Immature natural killer cell (primary cell): ENCODE results near the gene LMF1. TPM values are rescaled to one million over a fixed set of nuclear protein-coding genes. Genes with fewer than 3 reads are reported as not detected.

Source experiments
- DNase-seq, 3 donors: peaks; one replicate each; pipeline ENCODE4 v3.0.0; 2022; ENCODE audit warnings: mixed read lengths in 1 of 3
- H3K27ac Mint-ChIP-seq, 6 donors: one replicate each; pipeline ENCODE4 v1.8.0; 2020; ENCODE audit warnings: mixed read lengths in 6 of 6, mild to moderate bottlenecking in 5 of 6, inconsistent platforms in 4 of 6, moderate library complexity in 3 of 6
- H3K27me3 Mint-ChIP-seq, 3 donors: one replicate each; pipeline ENCODE4 v1.8.0; 2020 to 2021; ENCODE audit warnings: low read depth in 3 of 3, mild to moderate bottlenecking in 3 of 3, mixed read lengths in 3 of 3, moderate library complexity in 3 of 3, inconsistent platforms in 1 of 3
- H3K36me3 Mint-ChIP-seq, 3 donors: one replicate each; pipeline ENCODE4 v1.8.0; 2020; ENCODE audit warnings: mixed read lengths in 3 of 3, inconsistent platforms in 2 of 3, mild to moderate bottlenecking in 2 of 3
- H3K4me1 Mint-ChIP-seq, 2 donors: one replicate each; pipeline ENCODE4 v1.8.0; 2020; ENCODE audit warnings: inconsistent platforms in 2 of 2, mild to moderate bottlenecking in 2 of 2, mixed read lengths in 2 of 2, moderate library complexity in 1 of 2
- H3K4me3 Mint-ChIP-seq, 5 donors: one replicate each; pipeline ENCODE4 v1.8.0; 2020; ENCODE audit warnings: mild to moderate bottlenecking in 5 of 5, mixed read lengths in 5 of 5, inconsistent platforms in 3 of 5, moderate library complexity in 3 of 5
- H3K9me3 Mint-ChIP-seq, 6 donors: one replicate each; pipeline ENCODE4 v1.8.0; 2020; ENCODE audit warnings: mild to moderate bottlenecking in 6 of 6, mixed read lengths in 6 of 6, inconsistent platforms in 4 of 6, moderate library complexity in 3 of 6
- polyA plus RNA-seq, 3 donors: library from polyadenylated mRNA; unstranded; fragments of 300-500 nt; fragmentation: Illumina TruSeq; gene quantifications; one replicate each; pipeline ENCODE4 v1.2.3, GENCODE V29; 2021

LMF1 gene
- polyA plus RNA-seq, 3 donors from 2014 or later, result 12.2 to 15.5 (median 12.6) TPM

DNA sequence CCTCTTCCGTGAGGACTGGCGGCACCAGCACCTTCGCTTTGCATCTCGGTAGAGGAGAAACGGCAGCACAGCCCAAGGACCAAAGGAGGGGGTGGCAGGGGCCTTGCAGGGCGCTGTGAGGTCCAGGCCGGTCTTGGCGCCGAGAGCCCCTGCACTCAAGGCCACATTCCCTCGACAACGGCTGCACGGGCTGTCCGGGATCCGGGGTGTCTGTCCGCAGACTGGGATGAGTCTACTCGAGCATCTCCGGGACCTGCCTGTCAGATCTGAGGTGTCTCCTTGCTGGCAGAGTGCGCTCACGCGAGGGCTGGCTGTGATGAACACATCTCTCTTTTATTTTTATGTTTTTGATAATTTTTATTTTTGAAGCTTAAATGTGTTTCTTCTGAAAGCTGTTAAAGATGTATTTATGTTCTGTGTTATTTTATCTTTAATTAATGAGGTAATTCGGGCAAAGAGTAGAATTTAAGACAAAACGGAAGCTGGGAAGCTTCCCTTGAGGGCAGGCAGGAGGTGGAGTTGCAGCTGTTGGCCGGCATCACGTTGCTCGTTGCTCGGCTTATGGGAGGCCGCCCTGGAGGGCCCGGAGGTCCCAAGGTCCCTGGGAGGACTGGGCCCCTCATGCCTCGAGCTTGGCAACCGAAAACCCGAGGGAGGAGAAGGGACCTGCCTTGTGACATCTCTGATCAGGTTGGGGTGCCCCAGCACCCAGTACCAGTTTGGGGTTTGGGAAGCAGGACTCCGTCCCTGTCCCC is 15.0 kb upstream of the LMF1 start:
- no peak for DNase-seq
- H3K4me3 Mint-ChIP-seq, result no peak overlapping the region
- H3K27me3 Mint-ChIP-seq, result peaks cover 3 to 14% (median 3%) of the 10 kb centered on the region in 3 donors
- peaks cover 0 to 2% of the 10 kb centered on the region in 2 donors for H3K4me1 Mint-ChIP-seq
- peaks cover 0 to 1% (median 0%) of the 10 kb centered on the region in 6 donors for H3K9me3 Mint-ChIP-seq
- no peaks in the 10 kb centered on the region for H3K36me3 Mint-ChIP-seq
- H3K27ac Mint-ChIP-seq, result no peak overlapping the region

DNA sequence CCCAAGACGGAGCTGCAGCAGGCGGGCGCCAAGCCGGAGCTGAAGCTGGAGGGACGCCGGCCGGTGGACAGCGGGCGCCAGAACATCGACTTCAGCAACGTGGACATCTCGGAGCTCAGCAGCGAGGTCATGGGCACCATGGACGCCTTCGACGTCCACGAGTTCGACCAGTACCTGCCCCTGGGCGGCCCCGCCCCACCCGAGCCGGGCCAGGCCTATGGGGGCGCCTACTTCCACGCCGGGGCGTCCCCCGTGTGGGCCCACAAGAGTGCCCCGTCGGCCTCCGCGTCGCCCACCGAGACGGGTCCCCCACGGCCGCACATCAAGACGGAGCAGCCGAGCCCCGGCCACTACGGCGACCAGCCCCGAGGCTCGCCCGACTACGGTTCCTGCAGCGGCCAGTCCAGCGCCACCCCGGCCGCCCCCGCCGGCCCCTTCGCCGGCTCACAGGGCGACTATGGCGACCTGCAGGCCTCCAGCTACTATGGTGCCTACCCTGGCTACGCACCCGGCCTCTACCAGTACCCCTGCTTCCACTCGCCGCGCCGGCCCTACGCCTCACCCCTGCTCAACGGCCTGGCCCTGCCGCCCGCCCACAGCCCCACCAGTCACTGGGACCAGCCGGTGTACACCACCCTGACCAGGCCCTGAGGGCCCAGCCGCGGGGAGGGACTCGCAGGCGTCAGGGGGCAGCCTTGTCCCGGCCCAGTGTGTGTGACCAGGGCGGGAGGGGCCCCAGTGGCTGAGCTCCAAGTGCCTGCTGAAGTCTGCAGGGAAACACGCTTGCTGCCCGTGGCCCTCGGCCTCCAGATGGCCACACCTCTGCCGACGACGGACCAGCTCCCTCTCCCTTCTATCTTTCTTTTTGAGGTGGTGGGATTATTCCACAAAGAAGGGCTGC is 14.2 kb upstream of the LMF1 start:
- H3K4me3 Mint-ChIP-seq, result no peak overlapping the region
- H3K36me3 Mint-ChIP-seq, result no peaks in the 10 kb centered on the region
- no peak for DNase-seq
- H3K27ac Mint-ChIP-seq, result no peak overlapping the region
- peaks cover 3 to 14% (median 3%) of the 10 kb centered on the region in 3 donors for H3K27me3 Mint-ChIP-seq
- H3K9me3 Mint-ChIP-seq, result peaks cover 0 to 1% (median 0%) of the 10 kb centered on the region in 6 donors
- H3K4me1 Mint-ChIP-seq, result peaks cover 0 to 2% of the 10 kb centered on the region in 2 donors

DNA sequence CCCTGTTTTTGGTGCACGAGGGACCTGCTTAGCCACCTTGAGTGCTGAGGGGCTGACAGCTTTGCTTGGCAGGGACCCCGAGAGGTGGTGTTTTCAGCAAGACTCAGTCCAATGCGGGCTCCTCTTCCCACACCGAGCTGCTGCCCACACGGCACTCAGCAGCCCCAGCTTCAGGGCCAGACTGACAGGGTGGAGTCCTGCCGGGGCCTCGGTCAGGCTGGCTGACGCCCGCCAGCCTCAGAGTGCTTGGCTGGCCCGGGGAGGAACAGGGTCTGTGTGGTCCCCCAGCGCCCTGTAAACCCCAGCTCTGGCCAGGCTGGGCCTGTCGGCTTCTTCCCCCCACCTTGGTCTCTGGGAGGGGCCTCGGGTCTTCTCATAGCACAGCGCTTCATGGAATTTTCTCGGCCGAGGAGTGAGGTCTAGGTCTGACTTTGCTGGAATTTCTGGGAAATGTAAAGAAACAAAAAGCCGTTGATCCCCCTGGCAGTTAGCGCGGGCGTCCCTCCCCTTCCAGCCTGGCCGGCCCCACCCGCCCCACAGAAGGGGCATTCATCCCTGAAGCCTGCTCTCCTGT is 13.4 kb upstream of the LMF1 start:
- peaks cover 0 to 1% (median 0%) of the 10 kb centered on the region in 6 donors for H3K9me3 Mint-ChIP-seq
- peaks cover 0 to 2% of the 10 kb centered on the region in 2 donors for H3K4me1 Mint-ChIP-seq
- DNase-seq, result no peak
- peaks cover 3 to 16% (median 3%) of the 10 kb centered on the region in 3 donors for H3K27me3 Mint-ChIP-seq
- H3K36me3 Mint-ChIP-seq, result no peaks in the 10 kb centered on the region
- no peak overlapping the region for H3K27ac Mint-ChIP-seq
- no peak overlapping the region for H3K4me3 Mint-ChIP-seq

DNA sequence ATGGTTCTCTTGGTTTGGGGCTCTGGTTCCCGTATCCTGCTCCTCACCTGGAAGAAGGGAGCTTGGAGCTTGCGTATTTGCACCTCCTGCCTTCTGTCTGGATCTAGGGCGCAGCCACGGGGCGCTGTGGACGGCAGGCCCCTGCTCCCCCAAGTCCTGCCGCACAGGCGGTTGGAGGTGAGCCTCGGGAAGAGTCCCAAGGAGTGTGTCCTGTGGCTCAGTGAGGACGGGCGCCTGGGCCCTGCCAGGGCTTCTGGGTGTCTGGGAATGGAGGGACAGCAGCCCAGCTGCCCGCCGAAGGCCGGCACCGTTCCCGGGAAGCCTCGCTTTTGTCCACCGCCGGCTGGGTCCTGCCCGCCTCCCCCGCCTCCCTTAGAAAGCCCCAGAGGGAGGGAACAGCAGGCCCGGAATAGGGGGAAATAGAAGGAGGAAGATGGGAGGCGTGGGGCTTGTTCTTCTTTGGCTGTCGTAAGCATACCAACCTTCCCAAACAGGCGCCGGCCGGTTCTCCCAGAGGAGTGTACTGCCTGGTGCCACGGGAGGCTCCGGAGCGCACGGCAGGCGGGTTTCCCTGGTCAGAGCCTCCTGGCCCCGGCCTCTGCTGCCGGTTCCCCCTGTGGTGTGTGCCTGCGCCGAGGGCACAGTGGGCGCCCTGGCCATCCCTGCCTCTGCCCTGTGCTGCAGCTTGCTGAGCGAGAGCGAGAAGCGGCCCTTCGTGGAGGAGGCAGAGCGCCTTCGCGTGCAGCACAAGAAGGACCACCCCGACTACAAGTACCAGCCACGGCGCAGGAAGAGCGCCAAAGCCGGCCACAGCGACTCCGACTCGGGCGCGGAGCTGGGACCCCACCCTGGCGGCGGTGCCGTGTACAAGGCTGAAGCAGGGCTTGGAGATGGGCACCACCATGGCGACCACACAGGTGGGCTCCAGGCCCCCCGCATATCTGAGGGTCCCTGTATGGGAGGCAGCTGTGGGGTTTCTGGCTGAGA is 12.6 kb upstream of the LMF1 start:
- peak overlapping the region; percentile 49 to 62 (median 56) for H3K4me3 Mint-ChIP-seq
- H3K27ac Mint-ChIP-seq, result no peak overlapping the region
- DNase-seq, result no peak
- no peaks in the 10 kb centered on the region for H3K36me3 Mint-ChIP-seq
- H3K27me3 Mint-ChIP-seq, result peaks cover 5 to 16% (median 6%) of the 10 kb centered on the region in 3 donors
- H3K4me1 Mint-ChIP-seq, result peaks cover 0 to 2% of the 10 kb centered on the region in 2 donors
- peaks cover 0 to 1% (median 0%) of the 10 kb centered on the region in 6 donors for H3K9me3 Mint-ChIP-seq

DNA sequence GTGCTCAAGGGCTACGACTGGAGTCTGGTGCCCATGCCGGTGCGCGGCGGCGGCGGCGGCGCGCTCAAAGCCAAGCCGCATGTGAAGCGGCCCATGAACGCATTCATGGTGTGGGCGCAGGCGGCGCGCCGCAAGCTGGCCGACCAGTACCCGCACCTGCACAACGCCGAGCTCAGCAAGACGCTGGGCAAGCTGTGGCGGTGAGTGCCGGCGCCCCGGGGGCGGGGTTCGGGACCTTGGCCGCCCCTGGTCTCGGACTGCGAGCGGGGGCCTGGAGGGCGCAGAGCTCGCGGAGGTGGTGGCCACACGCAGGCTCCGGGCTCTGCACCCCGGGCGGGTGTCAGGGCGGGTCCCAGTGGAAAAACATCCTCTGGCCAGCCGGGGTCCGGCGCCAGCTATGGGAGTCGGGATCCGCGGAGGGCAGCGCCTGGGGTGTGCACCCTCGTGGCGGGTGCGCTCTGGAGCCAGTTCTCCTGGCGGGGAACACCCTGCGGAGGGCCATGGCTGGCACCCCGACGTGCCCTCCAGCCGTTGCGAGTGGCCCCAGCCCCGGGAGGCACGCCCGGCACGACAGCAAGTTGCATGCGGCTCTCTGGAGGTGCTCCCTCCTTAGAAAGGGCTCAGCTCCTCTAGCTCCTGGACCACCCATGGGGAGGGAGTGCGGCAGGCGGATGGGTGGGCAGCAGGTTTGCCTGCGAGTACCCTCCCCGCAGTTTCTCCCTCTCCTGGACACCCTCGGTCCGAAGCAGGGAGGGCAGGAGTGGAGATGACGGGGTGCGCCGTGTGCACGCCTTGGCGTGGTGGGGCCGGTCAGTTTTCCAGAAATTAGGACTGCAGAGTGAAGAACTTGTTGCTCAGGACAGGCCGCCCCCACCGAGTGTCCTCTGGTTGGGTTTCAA is 11.6 kb upstream of the LMF1 start:
- Mint-ChIP-seq H3K36me3 (no peaks in the 10 kb centered on the region), H3K9me3 (peaks cover 0 to 1% (median 0%) of the 10 kb centered on the region in 6 donors), H3K4me3 (peak overlapping the region; percentile 49 to 62 (median 56)), H3K27ac (no peak overlapping the region), H3K4me1 (peaks cover 0 to 2% of the 10 kb centered on the region in 2 donors), H3K27me3 (peaks cover 5 to 16% (median 6%) of the 10 kb centered on the region in 3 donors)
- no peak for DNase-seq

DNA sequence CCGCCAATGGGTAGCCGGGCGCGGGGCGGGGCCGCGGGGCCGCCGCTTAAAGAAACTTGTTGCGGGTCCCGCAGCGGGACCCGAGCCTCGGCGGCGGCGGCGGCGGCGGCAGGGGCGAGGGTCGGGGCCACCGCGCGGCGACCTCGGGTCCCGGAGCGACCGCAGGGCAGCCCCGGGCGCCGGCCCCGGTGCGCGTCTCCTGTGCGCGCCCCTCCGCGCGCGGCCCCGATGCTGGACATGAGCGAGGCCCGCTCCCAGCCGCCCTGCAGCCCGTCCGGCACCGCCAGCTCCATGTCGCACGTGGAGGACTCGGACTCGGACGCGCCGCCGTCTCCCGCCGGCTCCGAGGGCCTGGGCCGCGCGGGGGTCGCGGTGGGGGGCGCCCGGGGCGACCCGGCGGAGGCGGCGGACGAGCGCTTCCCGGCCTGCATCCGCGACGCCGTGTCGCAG is 10.9 kb upstream of the LMF1 start, which contains the start of gene SOX8:
Gene SOX8, plus strand, starts transcription at position 76 of the 450 bp plus-strand sequence. Its CDS starts 153 bp downstream, at position 229.
- Mint-ChIP-seq H3K27ac (peak within 1 kb of the TSS in 4 of 6 donors; percentile 71 to 94 (median 87)), H3K4me3 (peak within 1 kb of the TSS; percentile 77 to 84 (median 81)), H3K27me3 (peaks cover 5 to 18% (median 6%) of the 10 kb centered on the region in 3 donors), H3K36me3 (no peaks in the 10 kb centered on the region), H3K9me3 (peaks cover 0 to 1% (median 0%) of the 10 kb centered on the region in 6 donors), H3K4me1 (peaks cover 0 to 2% of the 10 kb centered on the region in 2 donors)
- DNase-seq, result no peak

DNA sequence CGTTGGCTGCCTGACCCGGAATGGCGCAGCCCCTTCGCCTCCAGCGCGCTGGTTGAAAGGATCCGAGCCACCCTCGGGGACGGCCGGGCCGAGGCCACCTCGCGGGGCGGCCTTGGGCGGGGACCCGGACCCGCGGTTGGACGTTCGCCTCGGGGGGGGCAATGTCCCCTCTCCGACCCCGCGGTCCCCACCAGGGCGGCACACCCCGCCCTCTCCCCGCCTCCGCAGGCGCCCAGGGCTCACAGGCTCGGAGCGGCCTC is 9.7 kb upstream of the LMF1 start:
- no peak overlapping the region for H3K27ac Mint-ChIP-seq
- peaks cover 0 to 1% (median 0%) of the 10 kb centered on the region in 6 donors for H3K9me3 Mint-ChIP-seq
- H3K4me3 Mint-ChIP-seq, result no peak overlapping the region
- no peak for DNase-seq
- peaks cover 5 to 14% (median 6%) of the 10 kb centered on the region in 3 donors for H3K27me3 Mint-ChIP-seq
- peaks cover 0 to 2% of the 10 kb centered on the region in 2 donors for H3K4me1 Mint-ChIP-seq
- no peaks in the 10 kb centered on the region for H3K36me3 Mint-ChIP-seq

DNA sequence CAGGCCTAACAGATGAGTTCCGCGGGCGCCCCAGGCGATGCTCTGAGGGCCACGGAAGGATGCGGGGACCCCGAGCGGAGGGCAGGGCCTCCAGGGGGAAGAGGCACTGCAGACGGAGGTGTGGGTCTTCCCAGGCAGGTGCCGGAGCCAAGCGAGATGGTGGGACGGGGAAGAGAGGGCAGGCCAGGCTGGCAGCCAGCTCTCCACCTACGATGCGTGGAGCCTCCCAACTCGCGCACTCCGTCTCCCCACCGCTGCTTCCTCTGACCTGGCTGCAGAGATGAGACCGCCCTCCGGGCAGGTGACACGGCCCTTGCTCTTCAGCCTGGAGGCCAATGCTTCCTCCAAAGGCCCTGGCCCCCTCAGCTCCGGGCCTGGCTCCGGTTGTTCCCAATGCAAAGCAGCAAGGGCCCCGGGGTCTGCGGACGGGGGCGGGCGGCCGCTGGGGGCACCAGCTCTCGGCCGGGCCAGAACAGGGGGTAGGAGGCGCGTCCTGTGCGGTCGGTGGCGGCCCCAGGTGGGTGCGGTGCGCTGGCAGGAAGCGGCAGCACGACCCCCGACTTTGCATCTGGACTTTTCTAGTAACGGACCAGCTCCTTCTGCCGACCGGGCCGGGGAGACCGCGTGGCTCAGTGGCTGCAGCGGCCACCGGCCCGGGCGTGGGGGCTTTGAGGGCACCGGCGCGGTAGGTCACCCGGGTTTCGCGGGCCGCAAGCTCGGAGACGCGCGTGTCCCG is 9.2 kb upstream of the LMF1 start:
- no peaks in the 10 kb centered on the region for H3K36me3 Mint-ChIP-seq
- peaks cover 0 to 1% (median 0%) of the 10 kb centered on the region in 6 donors for H3K9me3 Mint-ChIP-seq
- DNase-seq, result no peak
- H3K4me1 Mint-ChIP-seq, result peaks cover 0 to 2% of the 10 kb centered on the region in 2 donors
- no peak overlapping the region for H3K27ac Mint-ChIP-seq
- peak overlapping the region in 1 of 5 donors; percentile 51 for H3K4me3 Mint-ChIP-seq
- peaks cover 5 to 14% (median 6%) of the 10 kb centered on the region in 3 donors for H3K27me3 Mint-ChIP-seq

DNA sequence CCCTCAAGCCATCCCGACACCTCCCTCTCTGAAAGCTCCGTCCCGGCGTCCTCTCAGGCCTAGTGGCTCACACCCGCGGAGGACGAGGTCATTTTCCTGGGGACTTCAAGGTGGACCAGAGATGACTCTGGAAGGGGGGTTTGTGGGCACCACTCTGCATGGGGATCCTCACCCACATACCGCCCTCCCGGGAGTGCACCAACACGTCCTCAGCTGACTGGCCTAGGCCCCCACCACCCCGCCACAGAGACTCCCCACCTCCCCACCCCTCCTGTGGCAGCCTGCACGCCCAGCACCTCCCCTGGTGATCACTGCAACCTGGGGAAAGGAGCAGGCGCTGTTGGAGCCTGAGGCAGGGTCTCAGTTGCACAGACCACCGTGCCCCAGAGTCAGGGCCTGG is 8.4 kb upstream of the LMF1 start:
- Mint-ChIP-seq H3K4me1 (peaks cover 0 to 2% of the 10 kb centered on the region in 2 donors), H3K36me3 (no peaks in the 10 kb centered on the region), H3K4me3 (no peak overlapping the region), H3K27me3 (peaks cover 5 to 14% (median 6%) of the 10 kb centered on the region in 3 donors), H3K9me3 (peaks cover 0 to 1% (median 0%) of the 10 kb centered on the region in 6 donors), H3K27ac (no peak overlapping the region)
- DNase-seq, result no peak

DNA sequence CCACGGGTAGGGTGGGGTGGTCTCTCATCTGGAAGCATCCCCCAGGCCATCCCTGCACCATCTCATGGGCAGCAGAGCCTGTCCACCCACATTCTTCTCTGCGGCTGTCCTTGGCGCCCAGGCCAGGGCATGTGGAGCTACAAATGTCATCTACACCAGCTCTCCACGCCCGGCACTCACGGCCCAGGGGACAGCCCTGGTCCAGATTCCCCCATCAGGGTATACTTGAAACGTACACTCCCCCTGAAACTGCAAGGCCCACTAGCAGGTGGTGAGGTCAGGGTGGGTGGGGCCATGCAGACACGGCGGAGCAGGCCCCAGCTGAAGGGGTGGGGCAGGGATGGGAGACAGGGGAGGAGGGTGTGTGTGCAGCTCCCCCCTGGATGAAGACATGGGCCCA is 7.6 kb upstream of the LMF1 start:
- H3K9me3 Mint-ChIP-seq, result peaks cover 0 to 1% (median 0%) of the 10 kb centered on the region in 6 donors
- H3K27ac Mint-ChIP-seq, result no peak overlapping the region
- no peak overlapping the region for H3K4me3 Mint-ChIP-seq

DNA sequence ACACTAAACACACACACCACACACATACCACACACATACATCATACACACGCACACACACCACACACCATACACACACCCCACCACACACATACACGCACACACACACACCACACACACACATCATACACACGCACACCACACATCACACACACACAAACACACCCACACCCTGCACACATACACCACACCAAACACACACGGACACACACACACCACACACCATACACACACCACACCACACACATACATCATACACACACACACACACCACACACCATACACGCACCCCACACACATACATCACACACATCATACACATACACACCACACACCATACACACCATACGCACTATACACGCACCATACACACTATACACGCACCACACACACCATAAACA is 7.1 kb upstream of the LMF1 start:
- DNase-seq, result no peak
- Mint-ChIP-seq H3K27me3 (peaks cover 5 to 13% (median 6%) of the 10 kb centered on the region in 3 donors), H3K36me3 (no peaks in the 10 kb centered on the region), H3K4me1 (peaks cover 0 to under 1% of the 10 kb centered on the region in 2 donors), H3K9me3 (peaks cover 0 to 1% (median 0%) of the 10 kb centered on the region in 6 donors), H3K27ac (peak overlapping the region in 1 of 6 donors; percentile 37), H3K4me3 (peak overlapping the region in 1 of 5 donors; percentile 29)

More for the DNA sequence above, 7.6 kb upstream of the LMF1 start:
- DNase-seq, result no peak
- H3K36me3 Mint-ChIP-seq, result no peaks in the 10 kb centered on the region
- H3K27me3 Mint-ChIP-seq, result peaks cover 5 to 14% (median 6%) of the 10 kb centered on the region in 3 donors
- H3K4me1 Mint-ChIP-seq, result peaks cover 0 to 2% of the 10 kb centered on the region in 2 donors
